ENCODE data around the gene MARCHF10.

- TF ChIP-seq CTCF (IDR thresholded peaks at IDR 0.05) = no peak
- TF ChIP-seq POLR2AphosphoS5 (IDR thresholded peaks at IDR 0.05) = no peak
- TF ChIP-seq POLR2A (IDR thresholded peaks at IDR 0.05) = no peak
These were observed 93.9 kb downstream of the MARCHF10 start for GRCh38 chr17:62714016-62714777.
